ENCODE measurements around the gene LAMTOR3. TPM values are rescaled to one million over a fixed set of nuclear protein-coding genes. Genes with fewer than 3 reads are reported as not detected.

LAMTOR3 gene
- total RNA-seq, 1 experiment from 2014 or later = 21.2 TPM

DNA sequence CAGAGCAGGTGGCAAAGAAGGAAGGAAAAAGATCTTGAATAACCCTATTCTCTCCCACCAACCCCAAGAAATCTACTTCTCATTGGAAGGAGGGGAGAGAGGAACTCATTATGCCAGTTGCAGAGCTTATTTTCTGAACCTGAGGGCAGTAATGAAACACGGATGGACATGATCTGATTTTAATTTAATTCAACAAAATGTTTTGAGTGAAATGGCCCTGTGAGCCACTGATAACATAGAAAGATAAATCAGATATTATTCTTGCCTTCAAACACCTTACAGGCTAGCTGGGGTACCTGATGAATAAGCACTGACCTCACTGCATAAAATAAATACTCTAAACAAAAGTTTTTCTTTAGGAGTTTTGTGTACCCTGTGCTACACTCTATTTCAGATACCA is 47.3 kb downstream of the LAMTOR3 start (continued):
- TF ChIP-seq, protein P1, sequence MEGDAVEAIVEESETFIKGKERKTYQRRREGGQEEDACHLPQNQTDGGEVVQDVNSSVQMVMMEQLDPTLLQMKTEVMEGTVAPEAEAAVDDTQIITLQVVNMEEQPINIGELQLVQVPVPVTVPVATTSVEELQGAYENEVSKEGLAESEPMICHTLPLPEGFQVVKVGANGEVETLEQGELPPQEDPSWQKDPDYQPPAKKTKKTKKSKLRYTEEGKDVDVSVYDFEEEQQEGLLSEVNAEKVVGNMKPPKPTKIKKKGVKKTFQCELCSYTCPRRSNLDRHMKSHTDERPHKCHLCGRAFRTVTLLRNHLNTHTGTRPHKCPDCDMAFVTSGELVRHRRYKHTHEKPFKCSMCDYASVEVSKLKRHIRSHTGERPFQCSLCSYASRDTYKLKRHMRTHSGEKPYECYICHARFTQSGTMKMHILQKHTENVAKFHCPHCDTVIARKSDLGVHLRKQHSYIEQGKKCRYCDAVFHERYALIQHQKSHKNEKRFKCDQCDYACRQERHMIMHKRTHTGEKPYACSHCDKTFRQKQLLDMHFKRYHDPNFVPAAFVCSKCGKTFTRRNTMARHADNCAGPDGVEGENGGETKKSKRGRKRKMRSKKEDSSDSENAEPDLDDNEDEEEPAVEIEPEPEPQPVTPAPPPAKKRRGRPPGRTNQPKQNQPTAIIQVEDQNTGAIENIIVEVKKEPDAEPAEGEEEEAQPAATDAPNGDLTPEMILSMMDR (IDR thresholded peaks at IDR 0.05) = no peak
- TF ChIP-seq, protein P2, sequence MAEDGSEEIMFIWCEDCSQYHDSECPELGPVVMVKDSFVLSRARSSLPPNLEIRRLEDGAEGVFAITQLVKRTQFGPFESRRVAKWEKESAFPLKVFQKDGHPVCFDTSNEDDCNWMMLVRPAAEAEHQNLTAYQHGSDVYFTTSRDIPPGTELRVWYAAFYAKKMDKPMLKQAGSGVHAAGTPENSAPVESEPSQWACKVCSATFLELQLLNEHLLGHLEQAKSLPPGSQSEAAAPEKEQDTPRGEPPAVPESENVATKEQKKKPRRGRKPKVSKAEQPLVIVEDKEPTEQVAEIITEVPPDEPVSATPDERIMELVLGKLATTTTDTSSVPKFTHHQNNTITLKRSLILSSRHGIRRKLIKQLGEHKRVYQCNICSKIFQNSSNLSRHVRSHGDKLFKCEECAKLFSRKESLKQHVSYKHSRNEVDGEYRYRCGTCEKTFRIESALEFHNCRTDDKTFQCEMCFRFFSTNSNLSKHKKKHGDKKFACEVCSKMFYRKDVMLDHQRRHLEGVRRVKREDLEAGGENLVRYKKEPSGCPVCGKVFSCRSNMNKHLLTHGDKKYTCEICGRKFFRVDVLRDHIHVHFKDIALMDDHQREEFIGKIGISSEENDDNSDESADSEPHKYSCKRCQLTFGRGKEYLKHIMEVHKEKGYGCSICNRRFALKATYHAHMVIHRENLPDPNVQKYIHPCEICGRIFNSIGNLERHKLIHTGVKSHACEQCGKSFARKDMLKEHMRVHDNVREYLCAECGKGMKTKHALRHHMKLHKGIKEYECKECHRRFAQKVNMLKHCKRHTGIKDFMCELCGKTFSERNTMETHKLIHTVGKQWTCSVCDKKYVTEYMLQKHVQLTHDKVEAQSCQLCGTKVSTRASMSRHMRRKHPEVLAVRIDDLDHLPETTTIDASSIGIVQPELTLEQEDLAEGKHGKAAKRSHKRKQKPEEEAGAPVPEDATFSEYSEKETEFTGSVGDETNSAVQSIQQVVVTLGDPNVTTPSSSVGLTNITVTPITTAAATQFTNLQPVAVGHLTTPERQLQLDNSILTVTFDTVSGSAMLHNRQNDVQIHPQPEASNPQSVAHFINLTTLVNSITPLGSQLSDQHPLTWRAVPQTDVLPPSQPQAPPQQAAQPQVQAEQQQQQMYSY (CRISPR knock-in tag; IDR thresholded peaks at IDR 0.05) = no peak
- TF ChIP-seq, protein P3, sequence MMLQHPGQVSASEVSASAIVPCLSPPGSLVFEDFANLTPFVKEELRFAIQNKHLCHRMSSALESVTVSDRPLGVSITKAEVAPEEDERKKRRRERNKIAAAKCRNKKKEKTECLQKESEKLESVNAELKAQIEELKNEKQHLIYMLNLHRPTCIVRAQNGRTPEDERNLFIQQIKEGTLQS (CRISPR knock-in tag; conservative IDR thresholded peaks at IDR 0.05) = no peak
- TF ChIP-seq, protein P4, sequence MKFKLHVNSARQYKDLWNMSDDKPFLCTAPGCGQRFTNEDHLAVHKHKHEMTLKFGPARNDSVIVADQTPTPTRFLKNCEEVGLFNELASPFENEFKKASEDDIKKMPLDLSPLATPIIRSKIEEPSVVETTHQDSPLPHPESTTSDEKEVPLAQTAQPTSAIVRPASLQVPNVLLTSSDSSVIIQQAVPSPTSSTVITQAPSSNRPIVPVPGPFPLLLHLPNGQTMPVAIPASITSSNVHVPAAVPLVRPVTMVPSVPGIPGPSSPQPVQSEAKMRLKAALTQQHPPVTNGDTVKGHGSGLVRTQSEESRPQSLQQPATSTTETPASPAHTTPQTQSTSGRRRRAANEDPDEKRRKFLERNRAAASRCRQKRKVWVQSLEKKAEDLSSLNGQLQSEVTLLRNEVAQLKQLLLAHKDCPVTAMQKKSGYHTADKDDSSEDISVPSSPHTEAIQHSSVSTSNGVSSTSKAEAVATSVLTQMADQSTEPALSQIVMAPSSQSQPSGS (CRISPR knock-in tag; IDR thresholded peaks at IDR 0.05; ENCODE audit: borderline replicate concordance, low read depth) = no peak
- TF ChIP-seq ZNF263 (CRISPR knock-in tag; IDR thresholded peaks at IDR 0.05; ENCODE audit: low read depth) (no peak), CBFB (CRISPR knock-in tag; IDR thresholded peaks at IDR 0.05; ENCODE audit: low read depth) (no peak), ZNF121 (CRISPR knock-in tag; IDR thresholded peaks at IDR 0.05) (no peak)
- TF ChIP-seq, protein P5, sequence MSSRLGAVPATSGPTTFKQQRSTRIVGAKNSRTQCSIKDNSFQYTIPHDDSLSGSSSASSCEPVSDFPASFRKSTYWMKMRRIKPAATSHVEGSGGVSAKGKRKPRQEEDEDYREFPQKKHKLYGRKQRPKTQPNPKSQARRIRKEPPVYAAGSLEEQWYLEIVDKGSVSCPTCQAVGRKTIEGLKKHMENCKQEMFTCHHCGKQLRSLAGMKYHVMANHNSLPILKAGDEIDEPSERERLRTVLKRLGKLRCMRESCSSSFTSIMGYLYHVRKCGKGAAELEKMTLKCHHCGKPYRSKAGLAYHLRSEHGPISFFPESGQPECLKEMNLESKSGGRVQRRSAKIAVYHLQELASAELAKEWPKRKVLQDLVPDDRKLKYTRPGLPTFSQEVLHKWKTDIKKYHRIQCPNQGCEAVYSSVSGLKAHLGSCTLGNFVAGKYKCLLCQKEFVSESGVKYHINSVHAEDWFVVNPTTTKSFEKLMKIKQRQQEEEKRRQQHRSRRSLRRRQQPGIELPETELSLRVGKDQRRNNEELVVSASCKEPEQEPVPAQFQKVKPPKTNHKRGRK (CRISPR knock-in tag; IDR thresholded peaks at IDR 0.05; ENCODE audit: borderline replicate concordance) = no peak

DNA sequence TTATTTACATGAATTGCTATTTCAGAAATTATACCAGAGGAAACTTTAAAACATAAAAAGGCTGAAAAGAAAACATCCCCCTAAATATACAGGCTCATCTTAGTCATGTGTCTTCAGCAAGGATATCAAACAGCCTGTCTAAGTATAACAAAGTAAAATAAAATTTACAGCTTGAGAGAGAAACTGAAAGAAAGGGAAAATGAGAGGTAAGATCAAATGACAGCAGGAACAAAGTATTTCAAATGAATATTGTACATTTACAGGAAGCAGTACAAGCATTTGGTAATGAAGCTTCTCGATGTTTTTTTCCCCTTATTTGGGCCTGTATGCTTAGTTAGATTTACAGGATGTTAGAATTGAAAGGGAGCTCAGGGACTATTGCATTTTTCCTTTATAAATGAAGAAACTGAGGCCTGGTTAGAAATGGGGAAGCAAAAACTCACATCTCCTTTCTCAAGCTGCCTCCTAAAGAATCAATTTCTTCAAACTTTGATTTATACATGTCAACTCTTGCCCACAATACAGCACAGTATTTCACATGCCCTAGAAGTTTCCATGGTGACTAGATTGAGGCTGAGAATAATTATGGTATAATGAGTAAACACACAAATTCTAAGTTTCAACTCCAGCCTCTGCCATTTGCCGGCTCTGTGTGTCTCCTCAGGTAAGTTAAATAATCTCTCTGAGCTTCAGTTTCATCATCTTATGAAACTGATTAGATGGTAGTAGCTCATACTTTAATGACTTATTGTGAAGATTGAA is 48.3 kb downstream of the LAMTOR3 start:
- TF ChIP-seq ZNF423 (CRISPR knock-in tag; IDR thresholded peaks at IDR 0.05) (no peak), NR2C2 (CRISPR knock-in tag; IDR thresholded peaks at IDR 0.05) (no peak), ZNF317 (CRISPR knock-in tag; IDR thresholded peaks at IDR 0.05; ENCODE audit: borderline replicate concordance, low read depth) (no peak), KAT7 (CRISPR knock-in tag; IDR thresholded peaks at IDR 0.05; ENCODE audit: borderline replicate concordance) (no peak), ZNF232 (CRISPR knock-in tag; IDR thresholded peaks at IDR 0.05) (no peak), TCF7 (CRISPR knock-in tag; IDR thresholded peaks at IDR 0.05; ENCODE audit: low read depth) (no peak), CREB1 (CRISPR knock-in tag; IDR thresholded peaks at IDR 0.05) (no peak)
- TF ChIP-seq, protein P6, sequence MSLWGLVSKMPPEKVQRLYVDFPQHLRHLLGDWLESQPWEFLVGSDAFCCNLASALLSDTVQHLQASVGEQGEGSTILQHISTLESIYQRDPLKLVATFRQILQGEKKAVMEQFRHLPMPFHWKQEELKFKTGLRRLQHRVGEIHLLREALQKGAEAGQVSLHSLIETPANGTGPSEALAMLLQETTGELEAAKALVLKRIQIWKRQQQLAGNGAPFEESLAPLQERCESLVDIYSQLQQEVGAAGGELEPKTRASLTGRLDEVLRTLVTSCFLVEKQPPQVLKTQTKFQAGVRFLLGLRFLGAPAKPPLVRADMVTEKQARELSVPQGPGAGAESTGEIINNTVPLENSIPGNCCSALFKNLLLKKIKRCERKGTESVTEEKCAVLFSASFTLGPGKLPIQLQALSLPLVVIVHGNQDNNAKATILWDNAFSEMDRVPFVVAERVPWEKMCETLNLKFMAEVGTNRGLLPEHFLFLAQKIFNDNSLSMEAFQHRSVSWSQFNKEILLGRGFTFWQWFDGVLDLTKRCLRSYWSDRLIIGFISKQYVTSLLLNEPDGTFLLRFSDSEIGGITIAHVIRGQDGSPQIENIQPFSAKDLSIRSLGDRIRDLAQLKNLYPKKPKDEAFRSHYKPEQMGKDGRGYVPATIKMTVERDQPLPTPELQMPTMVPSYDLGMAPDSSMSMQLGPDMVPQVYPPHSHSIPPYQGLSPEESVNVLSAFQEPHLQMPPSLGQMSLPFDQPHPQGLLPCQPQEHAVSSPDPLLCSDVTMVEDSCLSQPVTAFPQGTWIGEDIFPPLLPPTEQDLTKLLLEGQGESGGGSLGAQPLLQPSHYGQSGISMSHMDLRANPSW (CRISPR knock-in tag; conservative IDR thresholded peaks at IDR 0.05; ENCODE audit: low read depth) = no peak
- TF ChIP-seq, protein P7, sequence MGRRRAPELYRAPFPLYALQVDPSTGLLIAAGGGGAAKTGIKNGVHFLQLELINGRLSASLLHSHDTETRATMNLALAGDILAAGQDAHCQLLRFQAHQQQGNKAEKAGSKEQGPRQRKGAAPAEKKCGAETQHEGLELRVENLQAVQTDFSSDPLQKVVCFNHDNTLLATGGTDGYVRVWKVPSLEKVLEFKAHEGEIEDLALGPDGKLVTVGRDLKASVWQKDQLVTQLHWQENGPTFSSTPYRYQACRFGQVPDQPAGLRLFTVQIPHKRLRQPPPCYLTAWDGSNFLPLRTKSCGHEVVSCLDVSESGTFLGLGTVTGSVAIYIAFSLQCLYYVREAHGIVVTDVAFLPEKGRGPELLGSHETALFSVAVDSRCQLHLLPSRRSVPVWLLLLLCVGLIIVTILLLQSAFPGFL (CRISPR knock-in tag; IDR thresholded peaks at IDR 0.05; ENCODE audit: borderline replicate concordance) = no peak
- TF ChIP-seq, protein P8, sequence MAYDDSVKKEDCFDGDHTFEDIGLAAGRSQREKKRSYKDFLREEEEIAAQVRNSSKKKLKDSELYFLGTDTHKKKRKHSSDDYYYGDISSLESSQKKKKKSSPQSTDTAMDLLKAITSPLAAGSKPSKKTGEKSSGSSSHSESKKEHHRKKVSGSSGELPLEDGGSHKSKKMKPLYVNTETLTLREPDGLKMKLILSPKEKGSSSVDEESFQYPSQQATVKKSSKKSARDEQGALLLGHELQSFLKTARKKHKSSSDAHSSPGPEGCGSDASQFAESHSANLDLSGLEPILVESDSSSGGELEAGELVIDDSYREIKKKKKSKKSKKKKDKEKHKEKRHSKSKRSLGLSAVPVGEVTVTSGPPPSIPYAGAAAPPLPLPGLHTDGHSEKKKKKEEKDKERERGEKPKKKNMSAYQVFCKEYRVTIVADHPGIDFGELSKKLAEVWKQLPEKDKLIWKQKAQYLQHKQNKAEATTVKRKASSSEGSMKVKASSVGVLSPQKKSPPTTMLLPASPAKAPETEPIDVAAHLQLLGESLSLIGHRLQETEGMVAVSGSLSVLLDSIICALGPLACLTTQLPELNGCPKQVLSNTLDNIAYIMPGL (CRISPR knock-in tag; IDR thresholded peaks at IDR 0.05) = no peak
- ChIA-PET CTCF (no interaction called here), POLR2A (no interaction called here)
- H3K27ac Mint-ChIP-seq = no peak overlapping the region
- no peak for ATAC-seq
- no peak overlapping the region for H3K4me3 Mint-ChIP-seq
- H3K36me3 Mint-ChIP-seq = no peaks in the 10 kb centered on the region
- DNase-seq (ENCODE audit: low spot score) = no peak
- H3K9me3 Mint-ChIP-seq = no peaks in the 10 kb centered on the region
- no peaks in the 10 kb centered on the region for H3K27me3 Mint-ChIP-seq (ENCODE audit: low read depth)
- H3K4me1 Mint-ChIP-seq = no peaks in the 10 kb centered on the region
